SK-N-SH treated with all-trans-retinoic acid at 6 μM for 48 hours (cell line): ENCODE results near the gene FOSL2.

Experiments
- ATAC-seq: fragments of 200-7000 bp; cut with Tn5 transposase; 3 replicates; pipeline ENCODE4 v1.9.1; 2020; ENCODE audit warnings: mild to moderate bottlenecking, moderate library complexity
- ARNTL ChIP-seq: fragments of 450-650 bp; formaldehyde crosslinking; IDR thresholded peaks from 2 replicates; pipeline ENCODE4 v1.5.0; 2020; ENCODE audit warnings: low read depth, mild to moderate bottlenecking, moderate library complexity, borderline replicate concordance
- BACH2 ChIP-seq: fragments of 250-450 bp; sonication (Bioruptor Pico); IDR thresholded peaks from 2 replicates; pipeline ENCODE4 v1.9.0; 2021; ENCODE audit warnings: mild to moderate bottlenecking, borderline replicate concordance
- CSDC2 ChIP-seq: fragments of 250-450 bp; sonication (Bioruptor Pico); IDR thresholded peaks from 2 replicates; pipeline ENCODE4 v1.5.0; 2020; ENCODE audit warnings: mild to moderate bottlenecking, moderate library complexity
- ESRRG ChIP-seq: fragments of 250-450 bp; sonication (Bioruptor Pico); IDR thresholded peaks from 2 replicates; pipeline ENCODE4 v1.6.1; 2021; ENCODE audit warnings: mild to moderate bottlenecking
- GLIS3 ChIP-seq: fragments of 250-450 bp; sonication (Bioruptor Pico); IDR thresholded peaks from 2 replicates; pipeline ENCODE4 v1.5.0; 2020; ENCODE audit warnings: mild to moderate bottlenecking, moderate library complexity
- OSR1 ChIP-seq: fragments of 250-450 bp; sonication (Bioruptor Pico); IDR thresholded peaks from 2 replicates; pipeline ENCODE4 v1.8.0; 2022; ENCODE audit warnings: moderate library complexity, mild to moderate bottlenecking, inconsistent platforms
- PATZ1 ChIP-seq: fragments of 250-450 bp; sonication (Bioruptor Pico); IDR thresholded peaks from 2 replicates; pipeline ENCODE4 v1.8.0; 2020; ENCODE audit warnings: mild to moderate bottlenecking, moderate library complexity, borderline replicate concordance
- POU6F1 ChIP-seq: fragments of 250-450 bp; sonication (Bioruptor Pico); IDR thresholded peaks from 2 replicates; pipeline ENCODE4 v1.8.0; 2021; ENCODE audit warnings: low read depth, mild to moderate bottlenecking, moderate library complexity, borderline replicate concordance
- PPARA ChIP-seq: fragments of 250-450 bp; sonication (Bioruptor Pico); IDR thresholded peaks from 2 replicates; pipeline ENCODE4 v1.5.0; 2020; ENCODE audit warnings: mild to moderate bottlenecking, borderline replicate concordance
- RARB ChIP-seq: fragments of 250-450 bp; sonication (Bioruptor Pico); IDR thresholded peaks from 2 replicates; pipeline ENCODE4 v1.8.0; 2021; ENCODE audit warnings: mild to moderate bottlenecking, moderate library complexity
- SNAI2 ChIP-seq: fragments of 250-450 bp; sonication (Bioruptor Pico); IDR thresholded peaks from 2 replicates; pipeline ENCODE4 v1.5.0; 2020; ENCODE audit warnings: mild to moderate bottlenecking, moderate library complexity
- TCF4 ChIP-seq: fragments of 250-450 bp; sonication (Bioruptor Pico); IDR thresholded peaks from 2 replicates; pipeline ENCODE4 v1.8.0; 2021; ENCODE audit warnings: mild to moderate bottlenecking, moderate library complexity, borderline replicate concordance
- TSHZ2 ChIP-seq: fragments of 250-450 bp; sonication (Bioruptor Pico); IDR thresholded peaks from 2 replicates; pipeline ENCODE4 v1.5.0; 2020; ENCODE audit warnings: mild to moderate bottlenecking, moderate library complexity
- ZC3H10 ChIP-seq: fragments of 250-450 bp; sonication (Bioruptor Pico); IDR thresholded peaks from 2 replicates; pipeline ENCODE4 v1.5.1; 2021; ENCODE audit warnings: mild to moderate bottlenecking, moderate library complexity
- ZFP3 ChIP-seq: fragments of 250-450 bp; sonication (Bioruptor Pico); IDR thresholded peaks from 2 replicates; pipeline ENCODE4 v1.5.0; 2020; ENCODE audit warnings: mild to moderate bottlenecking, moderate library complexity
- ZNF565 ChIP-seq: fragments of 450-650 bp; formaldehyde crosslinking; conservative IDR thresholded peaks from 2 replicates; pipeline ENCODE4 v1.5.0; 2020; ENCODE audit warnings: low read depth, mild to moderate bottlenecking, moderate library complexity
- ZNF70 ChIP-seq: fragments of 450-650 bp; formaldehyde crosslinking; IDR thresholded peaks from 2 replicates; pipeline ENCODE4 v1.5.0; 2020; ENCODE audit warnings: mild to moderate bottlenecking, moderate library complexity
- ZNF8 ChIP-seq: fragments of 450-650 bp; formaldehyde crosslinking; IDR thresholded peaks from 2 replicates; pipeline ENCODE4 v1.5.0; 2020; ENCODE audit warnings: mild to moderate bottlenecking, moderate library complexity
- TF ChIP-seq, protein P1 (sequence below): fragments of 250-450 bp; sonication (Bioruptor Pico); IDR thresholded peaks from 2 replicates; pipeline ENCODE4 v1.5.1; 2020; ENCODE audit warnings: low read depth, mild to moderate bottlenecking, moderate library complexity
- TF ChIP-seq, protein P2 (sequence below): fragments of 250-450 bp; sonication (Bioruptor Pico); IDR thresholded peaks from 2 replicates; pipeline ENCODE4 v1.5.1; 2021; ENCODE audit warnings: mild to moderate bottlenecking, moderate library complexity

Gene FOSL2

DNA sequence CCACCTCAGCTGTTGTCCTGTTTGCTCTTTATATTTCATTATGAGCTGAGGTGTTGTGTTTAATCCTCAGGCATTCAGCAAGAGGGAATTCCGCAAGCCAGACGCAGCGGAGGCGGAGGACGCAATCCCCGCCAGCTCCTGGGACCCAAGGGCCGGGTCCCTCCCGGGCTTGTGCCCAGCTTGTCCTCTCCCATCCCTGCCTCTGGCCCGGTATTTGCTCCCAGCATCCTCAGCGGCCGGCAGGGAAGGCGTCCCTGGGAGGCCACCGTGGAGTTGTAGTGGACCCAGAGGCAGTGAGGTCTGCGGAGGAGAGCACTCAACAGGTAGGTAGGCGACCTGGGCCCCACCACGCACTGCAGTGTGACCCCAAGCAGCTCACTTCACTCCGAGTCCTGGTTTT is 42.5 kb upstream of the FOSL2 start:
- TF ChIP-seq, protein P1, sequence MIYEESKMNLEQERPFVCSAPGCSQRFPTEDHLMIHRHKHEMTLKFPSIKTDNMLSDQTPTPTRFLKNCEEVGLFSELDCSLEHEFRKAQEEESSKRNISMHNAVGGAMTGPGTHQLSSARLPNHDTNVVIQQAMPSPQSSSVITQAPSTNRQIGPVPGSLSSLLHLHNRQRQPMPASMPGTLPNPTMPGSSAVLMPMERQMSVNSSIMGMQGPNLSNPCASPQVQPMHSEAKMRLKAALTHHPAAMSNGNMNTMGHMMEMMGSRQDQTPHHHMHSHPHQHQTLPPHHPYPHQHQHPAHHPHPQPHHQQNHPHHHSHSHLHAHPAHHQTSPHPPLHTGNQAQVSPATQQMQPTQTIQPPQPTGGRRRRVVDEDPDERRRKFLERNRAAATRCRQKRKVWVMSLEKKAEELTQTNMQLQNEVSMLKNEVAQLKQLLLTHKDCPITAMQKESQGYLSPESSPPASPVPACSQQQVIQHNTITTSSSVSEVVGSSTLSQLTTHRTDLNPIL (CRISPR knock-in tag), result no peak
- TF ChIP-seq ZNF8 (CRISPR knock-in tag), result no peak
- no peak for TF ChIP-seq POU6F1 (CRISPR knock-in tag)
- no peak for TF ChIP-seq ZFP3 (CRISPR knock-in tag)
- no peak for TF ChIP-seq TSHZ2 (CRISPR knock-in tag)
- TF ChIP-seq ZNF70 (CRISPR knock-in tag), result no peak
- TF ChIP-seq TCF4, result no peak
- TF ChIP-seq, protein P2, sequence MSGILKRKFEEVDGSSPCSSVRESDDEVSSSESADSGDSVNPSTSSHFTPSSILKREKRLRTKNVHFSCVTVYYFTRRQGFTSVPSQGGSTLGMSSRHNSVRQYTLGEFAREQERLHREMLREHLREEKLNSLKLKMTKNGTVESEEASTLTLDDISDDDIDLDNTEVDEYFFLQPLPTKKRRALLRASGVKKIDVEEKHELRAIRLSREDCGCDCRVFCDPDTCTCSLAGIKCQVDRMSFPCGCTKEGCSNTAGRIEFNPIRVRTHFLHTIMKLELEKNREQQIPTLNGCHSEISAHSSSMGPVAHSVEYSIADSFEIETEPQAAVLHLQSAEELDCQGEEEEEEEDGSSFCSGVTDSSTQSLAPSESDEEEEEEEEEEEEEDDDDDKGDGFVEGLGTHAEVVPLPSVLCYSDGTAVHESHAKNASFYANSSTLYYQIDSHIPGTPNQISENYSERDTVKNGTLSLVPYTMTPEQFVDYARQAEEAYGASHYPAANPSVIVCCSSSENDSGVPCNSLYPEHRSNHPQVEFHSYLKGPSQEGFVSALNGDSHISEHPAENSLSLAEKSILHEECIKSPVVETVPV (CRISPR knock-in tag), result no peak
- ATAC-seq, result no peak

DNA sequence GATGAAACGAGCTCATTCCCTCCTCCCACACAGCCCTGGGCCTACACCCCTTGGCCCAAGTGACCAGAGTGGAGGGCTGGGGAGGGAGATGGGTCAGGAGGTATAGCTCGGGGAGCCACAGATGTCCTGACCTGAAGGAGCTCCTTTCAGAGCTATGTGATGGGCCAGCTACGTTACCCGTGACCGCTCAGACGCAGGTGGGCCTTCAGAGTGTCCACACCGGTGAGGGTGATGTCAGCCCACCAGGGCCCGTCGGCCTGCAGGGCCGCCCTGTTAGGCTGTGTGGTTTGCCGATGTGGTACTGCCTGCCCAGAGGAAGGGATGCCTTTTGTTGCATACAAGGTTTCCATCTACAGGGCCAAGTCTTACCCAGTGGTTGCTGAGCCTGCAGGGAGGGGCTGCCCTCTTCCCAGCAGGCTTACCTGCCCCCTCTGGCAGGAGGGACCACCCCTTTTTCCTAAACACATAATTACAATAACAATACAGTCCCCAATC is 41.8 kb upstream of the FOSL2 start:
- no peak for TF ChIP-seq GLIS3 (CRISPR knock-in tag)
- TF ChIP-seq ESRRG (CRISPR knock-in tag), result no peak
- no peak for TF ChIP-seq ARNTL (CRISPR knock-in tag)
- TF ChIP-seq BACH2 (CRISPR knock-in tag), result no peak
- TF ChIP-seq RARB, result no peak
- TF ChIP-seq ZNF70 (CRISPR knock-in tag), result no peak
- TF ChIP-seq SNAI2 (CRISPR knock-in tag), result no peak
- no peak for TF ChIP-seq TCF4
- no peak for TF ChIP-seq ZNF565
- TF ChIP-seq ZC3H10, result no peak
- no peak for ATAC-seq

DNA sequence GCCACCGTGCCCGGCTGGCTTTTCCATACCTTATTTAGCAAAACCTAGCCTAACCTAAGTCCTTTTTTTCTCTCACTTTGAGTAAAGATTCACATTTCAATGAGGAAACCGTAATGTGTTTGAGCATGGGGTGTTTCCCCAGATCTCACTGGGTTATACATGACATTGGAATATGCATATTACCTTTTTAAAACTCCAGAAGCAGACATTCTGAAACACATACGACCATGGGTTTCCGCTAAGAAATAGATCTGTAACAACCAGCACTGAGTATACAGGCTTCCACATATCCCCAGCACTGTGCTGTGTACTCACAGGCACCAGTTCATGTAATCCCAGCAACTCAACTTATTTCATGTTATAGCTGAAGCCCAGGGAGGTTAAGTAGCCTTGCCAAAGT is 41.0 kb upstream of the FOSL2 start:
- ATAC-seq, result no peak
- no peak for TF ChIP-seq TCF4
- no peak for TF ChIP-seq CSDC2
- TF ChIP-seq ZC3H10, result no peak
- no peak for TF ChIP-seq POU6F1 (CRISPR knock-in tag)
- no peak for TF ChIP-seq ZFP3 (CRISPR knock-in tag)
- no peak for TF ChIP-seq PPARA (CRISPR knock-in tag)
- no peak for TF ChIP-seq OSR1 (CRISPR knock-in tag)
- TF ChIP-seq ZNF8 (CRISPR knock-in tag), result no peak
- TF ChIP-seq PATZ1 (CRISPR knock-in tag), result no peak
- TF ChIP-seq, protein P1 (CRISPR knock-in tag), result no peak
